Chondrocyte (in vitro differentiated cells): ENCODE measurements around the gene RPAIN. TPM values are rescaled to one million over a fixed set of nuclear protein-coding genes. Genes with fewer than 3 reads are reported as not detected.
"Not testable (repeated sequence)": the region's sequence is repeated elsewhere in the genome, so short reads cannot be mapped to it uniquely, and the experiment has no call there.

ENCODE experiments used
- DNase-seq: peaks from one replicate; pipeline ENCODE4 v3.0.0; 2021; ENCODE audit warnings: mixed read lengths, low spot score
- H3K27ac Mint-ChIP-seq: one replicate; pipeline ENCODE4 v1.8.0; 2021; ENCODE audit warnings: mild to moderate bottlenecking, moderate library complexity, mixed read lengths; ENCODE audit not compliant: unreplicated experiment
- H3K27me3 Mint-ChIP-seq: 2 replicates; pipeline ENCODE4 v1.8.0; 2021; ENCODE audit warnings: low read depth, mixed read lengths
- H3K36me3 Mint-ChIP-seq: 2 replicates; pipeline ENCODE4 v1.8.0; 2021; ENCODE audit warnings: low read depth, mixed read lengths
- H3K4me1 Mint-ChIP-seq: 2 replicates; pipeline ENCODE4 v1.8.0; 2021; ENCODE audit warnings: low read depth, mild to moderate bottlenecking, mixed read lengths
- H3K4me3 Mint-ChIP-seq: one replicate; pipeline ENCODE4 v1.8.0; 2021; ENCODE audit warnings: mild to moderate bottlenecking, moderate library complexity, mixed read lengths; ENCODE audit not compliant: unreplicated experiment
- H3K9me3 Mint-ChIP-seq: 2 replicates; pipeline ENCODE4 v1.8.0; 2021; ENCODE audit warnings: low read depth, mixed read lengths
- CTCF ChIP-seq: fragments of 200-600 bp; sonication (generic); IDR thresholded peaks from 2 replicates; pipeline ENCODE4 v1.5.0; 2021; ENCODE audit warnings: antibody characterized with exemption, mild to moderate bottlenecking, moderate library complexity
- total RNA-seq: library from RNA; stranded (reverse); gene quantifications from 3 replicates; pipeline ENCODE4 v1.2.1, GENCODE V29; 2021

RPAIN gene
- total RNA-seq, 1 donor from 2014 or later: 35.1 TPM

GRCh38 chr17:5429191-5429887 is 9.4 kb downstream of the RPAIN start:
- TF ChIP-seq CTCF: no peak
- Mint-ChIP-seq H3K4me3 (no peak overlapping the region), H3K4me1 (no peaks in the 10 kb centered on the region), H3K9me3 (no peaks in the 10 kb centered on the region), H3K27me3 (no peaks in the 10 kb centered on the region), H3K27ac (peak overlapping the region; percentile 1), H3K36me3 (peaks cover 38% of the 10 kb centered on the region)
- no peak for DNase-seq

GRCh38 chr17:5430413-5430999 is 10.5 kb downstream of the RPAIN start:
- Mint-ChIP-seq H3K36me3 (peaks cover 34% of the 10 kb centered on the region), H3K4me3 (no peak overlapping the region), H3K27ac (no peak overlapping the region), H3K4me1 (no peaks in the 10 kb centered on the region), H3K9me3 (no peaks in the 10 kb centered on the region), H3K27me3 (no peaks in the 10 kb centered on the region)
- TF ChIP-seq CTCF: no peak
- no peak for DNase-seq

- not testable (repeated sequence) for H3K9me3 Mint-ChIP-seq, H3K27me3 Mint-ChIP-seq, H3K4me3 Mint-ChIP-seq, H3K4me1 Mint-ChIP-seq, DNase-seq
- Mint-ChIP-seq H3K36me3 (peaks cover 29% of the 10 kb centered on the region), H3K27ac (peak overlapping the region; percentile 12)
Measured at GRCh38 chr17:5431234-5431633, 11.3 kb downstream of the RPAIN start.

- Mint-ChIP-seq H3K27ac (peak overlapping the region; percentile 12), H3K9me3 (no peaks in the 10 kb centered on the region), H3K4me3 (no peak overlapping the region), H3K36me3 (peaks cover 32% of the 10 kb centered on the region), H3K4me1 (peaks cover 8% of the 10 kb centered on the region), H3K27me3 (no peaks in the 10 kb centered on the region)
- DNase-seq: no peak
- no peak for TF ChIP-seq CTCF
Measured at GRCh38 chr17:5431949-5432556, 12.1 kb downstream of the RPAIN start.

- H3K4me1 Mint-ChIP-seq: peaks cover 30% of the 10 kb centered on the region
- peaks cover 20% of the 10 kb centered on the region for H3K36me3 Mint-ChIP-seq
- H3K27me3 Mint-ChIP-seq: no peaks in the 10 kb centered on the region
- H3K9me3 Mint-ChIP-seq: no peaks in the 10 kb centered on the region
- no peak overlapping the region for H3K27ac Mint-ChIP-seq
- no peak for TF ChIP-seq CTCF
- DNase-seq: no peak
- no peak overlapping the region for H3K4me3 Mint-ChIP-seq
Measured at GRCh38 chr17:5434984-5435383, 15.0 kb downstream of the RPAIN start.

- not testable (repeated sequence) for H3K27me3 Mint-ChIP-seq, H3K4me3 Mint-ChIP-seq
Measured at GRCh38 chr17:5435781-5436315, 15.9 kb downstream of the RPAIN start.

More at GRCh38 chr17:5435781-5436315, 15.9 kb downstream of the RPAIN start:
- not testable (repeated sequence) for H3K9me3 Mint-ChIP-seq, DNase-seq
- H3K27ac Mint-ChIP-seq: peak overlapping the region; percentile 45
- peaks cover 30% of the 10 kb centered on the region for H3K4me1 Mint-ChIP-seq
- H3K36me3 Mint-ChIP-seq: peaks cover 16% of the 10 kb centered on the region
